Suprapubic skin (tissue), 4 donors: ENCODE data around the gene ARHGEF33.

Experiments
- POLR2A ChIP-seq, 2 donors: fragments of 450-650 bp; IDR thresholded peaks; one replicate each; pipeline ENCODE4 v1.6.1; 2017; ENCODE audit warnings: antibody characterized with exemption in 2 of 2, mild to moderate bottlenecking in 2 of 2, moderate library complexity in 2 of 2
- POLR2AphosphoS5 ChIP-seq, 3 donors: sonication (generic); formaldehyde crosslinking; IDR thresholded peaks; one replicate each; pipeline ENCODE4 v1.6.1; 2017; ENCODE audit warnings: antibody characterized with exemption in 3 of 3

GRCh38 chr2:38866773-38867443 lies 22.8 kb upstream of the ARHGEF33 start:
- TF ChIP-seq POLR2AphosphoS5 (IDR thresholded peaks at IDR 0.05) (no peak), POLR2A (IDR thresholded peaks at IDR 0.05) (no peak)
